Measurements from ENCODE around the gene PCDHB7.

DNA sequence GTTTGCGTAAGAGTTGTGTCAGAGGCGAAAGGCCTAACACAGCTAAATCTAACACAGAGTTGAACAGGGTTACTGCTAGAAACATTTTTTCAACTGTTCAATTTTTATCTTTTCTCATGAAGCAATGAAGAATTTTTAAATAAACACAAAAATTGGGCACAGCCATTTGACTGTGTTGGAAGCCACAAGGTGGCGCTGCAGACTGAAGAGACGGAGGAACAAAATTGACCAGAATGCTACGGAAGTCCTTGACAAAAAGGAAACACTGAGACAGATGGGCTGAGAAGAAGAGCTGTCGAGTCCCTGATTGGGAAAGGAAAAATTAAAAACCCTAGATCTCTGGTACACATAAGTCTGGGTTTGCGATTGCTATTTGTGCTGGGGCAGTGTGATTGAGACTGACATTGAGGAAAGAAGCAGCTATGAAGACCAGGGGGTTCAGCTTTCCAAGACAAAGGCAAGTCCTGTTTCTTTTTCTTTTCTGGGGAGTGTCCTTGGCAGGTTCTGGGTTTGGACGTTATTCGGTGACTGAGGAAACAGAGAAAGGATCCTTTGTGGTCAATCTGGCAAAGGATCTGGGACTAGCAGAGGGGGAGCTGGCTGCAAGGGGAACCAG is 14.6 kb downstream of the PCDHB7 start, which contains the start of gene PCDHB9:
- TF ChIP-seq, protein P1, sequence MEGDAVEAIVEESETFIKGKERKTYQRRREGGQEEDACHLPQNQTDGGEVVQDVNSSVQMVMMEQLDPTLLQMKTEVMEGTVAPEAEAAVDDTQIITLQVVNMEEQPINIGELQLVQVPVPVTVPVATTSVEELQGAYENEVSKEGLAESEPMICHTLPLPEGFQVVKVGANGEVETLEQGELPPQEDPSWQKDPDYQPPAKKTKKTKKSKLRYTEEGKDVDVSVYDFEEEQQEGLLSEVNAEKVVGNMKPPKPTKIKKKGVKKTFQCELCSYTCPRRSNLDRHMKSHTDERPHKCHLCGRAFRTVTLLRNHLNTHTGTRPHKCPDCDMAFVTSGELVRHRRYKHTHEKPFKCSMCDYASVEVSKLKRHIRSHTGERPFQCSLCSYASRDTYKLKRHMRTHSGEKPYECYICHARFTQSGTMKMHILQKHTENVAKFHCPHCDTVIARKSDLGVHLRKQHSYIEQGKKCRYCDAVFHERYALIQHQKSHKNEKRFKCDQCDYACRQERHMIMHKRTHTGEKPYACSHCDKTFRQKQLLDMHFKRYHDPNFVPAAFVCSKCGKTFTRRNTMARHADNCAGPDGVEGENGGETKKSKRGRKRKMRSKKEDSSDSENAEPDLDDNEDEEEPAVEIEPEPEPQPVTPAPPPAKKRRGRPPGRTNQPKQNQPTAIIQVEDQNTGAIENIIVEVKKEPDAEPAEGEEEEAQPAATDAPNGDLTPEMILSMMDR (conservative IDR thresholded peaks at IDR 0.05; ENCODE audit: low read depth in 2 of 2), result peak; percentile 85 to 99
- no peak for TF ChIP-seq POLR2AphosphoS5 (IDR thresholded peaks at IDR 0.05; ENCODE audit: low read depth)
- no peak for TF ChIP-seq CREB1 (CRISPR knock-in tag; IDR thresholded peaks at IDR 0.05; ENCODE audit: low read depth)
- TF ChIP-seq EZH2 (IDR thresholded peaks at IDR 0.05; ENCODE audit: low read depth, unreplicated experiment), result no peak
